ENCODE data around the gene NT5DC1.
A peak's percentile ranks its signal among the peaks of the same experiment; 100 is the strongest.

The NT5DC1 gene

DNA sequence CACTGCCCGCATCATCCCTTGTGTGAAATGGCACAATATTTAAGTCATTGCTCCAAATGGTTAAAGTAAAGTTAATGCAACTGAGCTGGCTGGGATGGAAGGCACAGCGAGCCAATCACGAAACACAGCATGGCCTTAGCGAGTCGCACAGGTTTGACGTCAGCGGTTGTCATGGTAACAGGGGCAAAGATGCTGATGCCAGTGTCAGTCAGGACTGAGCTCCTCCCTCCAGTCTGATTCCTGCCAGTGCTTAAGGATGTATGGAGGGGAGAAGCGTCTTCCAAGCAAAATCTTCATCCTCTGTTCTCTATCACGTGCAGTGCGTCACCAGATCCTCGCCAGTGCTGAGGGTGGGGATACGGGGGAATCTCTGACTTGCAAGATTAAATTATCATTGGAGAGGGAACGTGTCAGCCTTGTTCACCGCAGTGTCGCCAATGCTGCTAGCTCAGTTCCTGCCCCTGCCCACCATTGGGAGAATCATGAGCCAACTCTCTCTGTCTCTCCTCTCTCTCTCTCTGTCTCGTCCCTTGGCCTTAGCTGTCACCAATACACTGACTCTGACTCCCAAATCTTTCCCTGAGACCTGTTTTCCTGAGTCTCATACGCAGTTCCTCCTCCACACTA, 128.7 kb downstream of the NT5DC1 start:
- no peak for DNase-seq (ENCODE audit: extremely low read depth in 1 of 2, low read depth in 1 of 2)

DNA sequence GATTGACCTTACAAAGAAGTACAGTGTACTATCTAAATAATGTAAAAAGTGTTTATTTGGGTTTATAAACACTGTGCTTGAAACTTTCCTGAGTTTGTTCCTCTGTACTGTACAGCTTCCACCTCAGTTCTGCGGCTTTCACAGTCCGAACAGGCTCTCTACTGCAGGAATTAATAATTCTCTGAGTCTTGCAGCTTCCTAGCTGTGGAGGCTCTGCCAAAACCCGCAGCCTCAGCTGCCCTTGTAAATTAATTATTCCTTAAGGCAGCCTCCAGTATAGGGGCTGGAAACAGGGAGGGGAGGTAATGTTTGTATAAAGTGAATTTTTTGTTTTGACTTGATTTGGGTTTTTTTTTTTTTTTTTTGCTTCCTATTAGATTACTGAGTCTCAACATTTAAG, 134.0 kb downstream of the NT5DC1 start:
- no peak for DNase-seq (ENCODE audit: extremely low read depth in 1 of 2, low read depth in 1 of 2)

DNA sequence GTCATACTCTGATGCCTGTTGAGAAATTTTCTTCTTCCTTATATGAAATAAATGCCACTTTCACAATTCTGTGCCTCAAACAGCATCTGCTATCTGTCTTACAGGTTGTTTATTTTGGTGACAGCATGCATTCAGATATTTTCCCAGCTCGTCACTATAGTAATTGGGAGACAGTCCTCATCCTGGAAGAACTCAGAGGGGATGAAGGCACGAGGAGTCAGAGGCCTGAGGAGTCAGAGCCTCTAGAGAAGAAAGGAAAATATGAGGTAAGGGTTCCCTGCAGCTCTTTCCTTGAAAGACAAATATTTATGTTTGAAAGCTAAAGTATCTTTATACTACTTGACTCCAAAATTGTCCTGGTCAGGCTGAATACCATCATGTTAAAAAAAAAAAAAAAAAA, 137.4 kb downstream of the NT5DC1 start:
- no peak for DNase-seq (ENCODE audit: extremely low read depth in 1 of 2, low read depth in 1 of 2)

DNA sequence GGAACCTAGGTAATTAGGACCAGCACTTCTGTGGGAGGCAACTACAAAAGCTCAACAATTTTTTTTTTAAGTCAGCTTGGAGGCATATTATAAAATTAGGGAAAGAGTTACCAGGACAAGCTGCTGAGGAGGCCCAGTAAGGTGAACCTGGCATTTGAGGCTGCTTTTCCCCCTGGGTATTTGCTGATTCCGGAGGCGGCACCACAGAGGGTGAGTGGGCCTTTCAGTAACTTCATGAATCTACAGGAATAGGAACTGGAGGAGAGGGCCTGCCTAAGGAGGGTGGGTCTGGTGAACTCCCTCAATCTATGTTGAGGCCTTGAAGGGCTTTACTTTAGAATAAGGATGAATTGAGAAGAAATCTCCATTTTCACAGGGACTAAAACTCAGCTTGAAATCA, 138.6 kb downstream of the NT5DC1 start:
- no peak for DNase-seq (ENCODE audit: extremely low read depth in 1 of 2, low read depth in 1 of 2)

DNA sequence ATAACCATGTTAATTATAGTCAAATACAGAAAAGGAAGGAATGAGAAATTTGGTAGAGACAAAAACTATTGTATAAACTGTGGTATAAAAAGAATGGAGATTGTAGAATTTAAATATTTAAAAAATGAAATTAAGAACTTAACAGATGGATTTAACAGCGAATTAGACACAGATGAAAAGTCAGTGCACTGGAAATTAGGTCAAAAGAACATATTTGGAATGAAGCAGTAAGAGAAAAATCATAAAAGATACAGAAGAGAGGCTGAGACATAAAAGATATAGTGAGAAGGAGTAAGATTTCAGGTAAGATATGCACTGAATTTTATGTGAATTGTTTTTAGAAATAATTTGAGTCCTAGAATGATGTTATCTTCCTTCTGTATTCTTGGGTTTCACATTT, 139.2 kb downstream of the NT5DC1 start:
- no peak for DNase-seq (ENCODE audit: extremely low read depth in 1 of 2, low read depth in 1 of 2)

DNA sequence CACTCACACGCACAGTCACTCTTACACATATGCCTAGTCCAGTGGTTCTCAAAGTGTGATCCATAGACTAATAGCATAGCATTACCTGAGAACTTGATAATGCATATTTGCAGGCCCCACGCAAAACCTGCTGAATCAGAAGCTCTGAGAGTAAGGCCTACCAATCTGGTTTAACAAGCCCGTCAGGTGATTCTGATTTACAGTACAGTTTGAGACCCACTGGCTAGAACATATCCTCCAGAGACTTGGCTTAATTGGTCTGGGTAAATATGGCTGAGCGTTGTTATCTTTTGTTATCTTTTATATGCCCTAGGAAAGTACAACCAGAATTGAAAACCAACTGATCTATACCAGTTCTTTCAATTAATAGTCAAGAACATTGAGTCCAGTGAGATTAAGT, 143.6 kb downstream of the NT5DC1 start:
- DNase-seq (ENCODE audit: extremely low read depth in 1 of 2, low read depth in 1 of 2), result no peak

DNA sequence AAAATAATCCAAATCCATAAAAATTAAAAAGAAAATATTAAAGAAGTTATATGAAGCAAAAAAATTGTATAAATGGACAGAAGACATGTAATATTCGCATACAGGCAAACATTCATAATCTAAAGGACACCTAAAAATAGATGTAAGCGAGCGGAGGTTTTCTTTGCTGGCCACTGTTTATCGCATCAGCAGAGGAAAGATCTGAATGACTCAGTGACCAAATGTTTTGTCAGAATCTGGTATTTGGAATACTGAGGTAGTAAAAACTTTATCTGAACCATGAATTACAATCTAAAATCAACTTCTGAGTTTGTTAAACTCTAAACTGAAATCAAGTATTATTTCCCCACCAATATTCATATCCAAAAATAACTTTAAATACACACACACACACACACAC, 145.4 kb downstream of the NT5DC1 start:
- DNase-seq (ENCODE audit: extremely low read depth in 1 of 2, low read depth in 1 of 2), result no peak

DNA sequence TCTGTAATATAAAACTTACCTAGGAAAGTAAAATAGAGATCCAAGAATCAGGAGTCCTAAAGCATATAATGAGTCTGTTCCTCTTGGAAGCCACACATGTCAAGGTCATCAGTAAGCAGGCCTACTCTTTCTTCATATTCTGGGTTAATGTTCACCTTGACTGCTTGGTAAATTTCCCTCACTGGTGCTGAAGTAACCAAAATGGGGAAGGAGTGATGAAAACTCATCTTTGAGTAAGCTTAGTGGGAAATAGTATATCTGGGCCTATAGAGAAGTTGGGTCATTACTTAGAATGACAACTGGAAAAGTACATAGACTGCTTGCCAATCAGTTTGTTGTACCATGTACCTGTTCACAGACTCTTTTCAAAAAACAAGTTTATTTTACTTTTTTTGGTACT, 146.6 kb downstream of the NT5DC1 start:
- no peak for DNase-seq (ENCODE audit: extremely low read depth in 1 of 2, low read depth in 1 of 2)

DNA sequence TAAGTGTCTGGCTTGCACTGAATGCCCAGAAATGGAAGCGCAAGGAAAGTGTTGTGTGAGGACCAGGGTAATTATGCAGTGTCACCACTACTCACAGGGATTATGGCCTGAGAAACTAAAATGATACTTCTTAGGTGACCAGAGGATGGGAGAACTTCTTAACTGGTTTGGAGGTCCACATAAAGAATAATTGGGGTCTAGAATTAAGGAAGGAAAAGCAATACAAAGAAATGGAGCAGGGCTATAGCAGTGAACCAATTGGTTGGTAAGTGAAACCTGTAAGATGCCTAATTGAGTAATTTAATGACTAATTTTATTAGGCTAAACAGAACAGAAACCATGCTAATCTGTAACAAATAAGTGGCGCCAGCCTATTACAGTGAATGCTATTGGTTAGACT, 147.9 kb downstream of the NT5DC1 start:
- DNase-seq (ENCODE audit: extremely low read depth in 1 of 2, low read depth in 1 of 2), result no peak

DNA sequence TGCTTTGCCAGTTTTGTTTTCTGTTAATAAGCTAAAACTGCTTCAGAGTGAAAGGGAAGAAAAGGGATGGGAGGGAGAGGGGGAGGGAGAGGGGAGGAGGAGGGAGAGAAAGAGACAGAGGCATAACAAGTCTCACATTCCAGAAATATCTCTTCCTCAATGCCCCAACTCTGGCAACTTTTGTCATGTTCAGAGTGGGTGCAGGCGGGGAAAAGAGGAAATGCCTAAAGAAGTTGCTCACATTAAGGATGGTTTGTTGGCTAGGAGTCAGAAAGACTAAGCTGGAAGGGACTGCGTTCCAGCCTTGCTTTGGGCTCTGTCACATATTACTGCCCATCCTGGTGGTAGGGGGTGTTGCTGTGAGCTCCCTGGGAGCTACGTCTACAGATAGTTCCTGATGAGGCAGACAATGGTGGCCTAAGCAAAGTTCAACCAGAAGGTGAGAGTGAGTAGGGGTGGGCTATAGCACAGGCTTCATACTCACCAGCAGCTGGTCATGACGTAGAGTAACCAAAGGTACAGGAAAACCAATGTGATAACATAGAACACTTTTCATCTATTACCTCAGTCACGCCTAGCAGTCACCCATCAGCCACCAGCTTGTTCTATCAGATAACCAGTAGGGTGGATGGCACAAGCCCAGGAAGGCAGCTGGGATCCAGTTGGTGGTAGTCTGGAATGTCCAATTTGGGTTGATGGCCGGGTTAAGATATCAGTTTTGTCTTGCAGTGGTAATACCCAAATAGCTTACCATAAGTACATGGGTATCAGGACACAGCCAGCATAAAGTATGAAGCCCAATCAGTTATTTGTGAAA, 151.1 kb downstream of the NT5DC1 start:
- DNase-seq (ENCODE audit: extremely low read depth in 1 of 2, low read depth in 1 of 2), result no peak

DNA sequence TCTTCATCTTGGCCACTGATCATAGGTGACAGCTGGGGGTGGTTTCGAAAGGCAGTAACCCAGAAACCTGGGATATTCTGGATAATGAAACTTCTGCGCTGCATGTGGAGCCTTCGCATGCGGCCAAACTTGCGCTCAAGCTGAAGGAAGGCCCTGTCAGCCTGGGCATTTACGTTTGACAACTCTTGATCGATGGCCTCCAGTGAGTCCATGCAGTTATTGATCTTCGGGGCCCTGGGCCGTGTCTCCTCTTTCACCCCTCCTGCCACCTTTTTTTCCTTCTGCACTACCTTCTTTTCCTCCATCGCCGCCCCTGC, 152.5 kb downstream of the NT5DC1 start:
- DNase-seq (ENCODE audit: extremely low read depth in 1 of 2, low read depth in 1 of 2), result no peak

DNA sequence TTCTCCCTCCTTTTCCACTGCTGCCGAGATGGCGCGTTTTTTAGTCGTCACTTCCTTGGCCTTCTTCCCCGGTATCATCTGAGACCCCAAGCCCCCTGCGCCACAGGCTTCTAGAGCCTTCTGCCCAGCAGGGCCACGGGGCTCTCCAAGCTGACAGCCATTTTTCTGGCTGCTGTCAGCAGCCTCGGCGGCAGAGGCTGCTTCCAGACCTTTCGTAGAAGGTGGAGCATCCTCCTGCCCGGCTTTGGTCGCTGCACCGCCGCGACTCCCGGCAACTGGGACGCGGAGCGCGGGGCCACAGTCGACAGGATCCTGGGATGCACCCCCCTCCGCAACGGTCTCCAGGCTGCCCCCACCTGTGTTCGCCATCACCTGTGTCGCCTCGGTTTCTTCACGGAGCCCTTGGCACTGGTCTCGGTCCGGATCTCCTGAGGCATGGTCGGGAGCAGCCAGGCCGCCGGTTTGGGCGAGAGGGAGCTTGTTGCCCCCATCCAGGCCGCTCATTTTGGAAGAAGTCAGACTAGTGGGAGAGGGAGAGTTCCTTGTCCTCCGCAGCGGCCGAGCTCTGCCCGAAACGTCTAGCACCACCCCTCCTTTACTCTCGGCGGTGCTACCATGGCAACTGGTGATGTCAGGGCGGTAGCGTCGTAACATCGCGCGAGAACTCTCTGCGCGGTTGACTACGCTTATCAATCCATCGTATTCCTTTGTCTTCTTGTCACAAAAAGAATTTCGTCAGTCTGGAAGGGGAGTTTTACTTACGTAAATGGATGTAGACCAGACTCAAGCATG, 153.0 kb downstream of the NT5DC1 start, which contains the start of gene TSPYL4:
Gene TSPYL4 (minus strand): TSS at position 571 of the 792 bp plus-strand sequence. CDS start 67 bp downstream, at position 504.
- DNase-seq (ENCODE audit: extremely low read depth in 1 of 2, low read depth in 1 of 2), result peak; percentile 69 to 77

DNA sequence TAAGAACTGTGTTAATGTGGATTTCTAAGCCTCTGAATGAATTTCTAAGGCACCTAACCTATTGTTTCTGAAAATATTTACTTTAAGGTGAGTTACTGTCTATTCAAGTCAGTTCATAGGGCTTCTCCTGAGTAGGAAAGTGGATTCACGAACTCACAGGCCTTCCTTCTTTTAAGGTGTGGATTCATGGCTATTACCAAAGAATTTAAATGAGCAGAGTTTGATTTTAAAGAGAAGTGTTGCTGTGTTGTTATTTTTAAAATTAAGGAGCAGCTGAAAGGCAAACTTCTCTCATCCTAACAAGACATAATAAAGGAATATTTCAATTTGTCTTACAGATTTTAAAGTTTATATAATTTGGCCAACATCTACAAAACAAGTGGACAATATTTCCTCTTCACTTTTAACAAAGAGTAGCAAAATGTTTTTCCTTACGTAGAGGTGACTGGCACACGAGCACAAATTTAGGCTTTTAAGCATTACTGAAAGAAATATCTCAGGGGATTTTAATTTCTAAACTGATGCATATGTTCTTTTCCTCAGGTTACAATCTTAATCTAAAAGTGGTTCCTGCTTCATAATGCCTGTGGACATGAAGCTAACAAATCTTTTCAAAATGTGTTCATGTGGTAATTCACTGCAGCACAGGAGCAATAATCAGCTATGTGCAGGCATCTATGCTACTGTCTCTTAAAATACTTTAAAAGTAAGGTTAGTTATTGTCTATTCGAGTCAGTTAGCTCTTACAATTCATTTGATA, 153.8 kb downstream of the NT5DC1 start:
- no peak for DNase-seq (ENCODE audit: extremely low read depth in 1 of 2, low read depth in 1 of 2)

DNA sequence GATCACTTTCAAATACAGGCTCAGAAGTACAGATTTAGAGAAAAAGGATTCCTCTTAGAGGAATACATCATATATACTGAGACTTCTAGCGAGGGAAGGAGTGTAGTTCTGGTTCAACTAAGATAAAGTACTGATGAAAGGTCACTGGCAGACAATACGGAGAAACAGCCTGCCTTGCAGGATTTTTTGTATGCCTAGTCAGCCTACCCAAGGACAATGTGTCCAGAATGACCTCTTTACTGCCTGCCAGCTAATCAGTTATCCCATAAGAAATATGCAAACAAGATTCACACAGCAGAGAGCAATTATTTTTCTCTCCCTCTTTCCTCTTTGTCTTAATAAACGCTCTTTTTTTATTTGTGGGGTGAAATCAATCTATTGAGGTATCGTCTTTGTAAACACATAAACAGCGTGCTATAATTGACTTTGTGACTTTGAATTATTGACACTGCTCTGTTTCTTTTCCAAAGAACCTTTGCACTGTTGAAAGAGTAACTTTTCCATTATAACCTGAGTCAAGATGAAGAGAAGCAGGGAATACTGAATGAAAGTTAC, 154.7 kb downstream of the NT5DC1 start:
- DNase-seq (ENCODE audit: extremely low read depth in 1 of 2, low read depth in 1 of 2), result no peak

DNA sequence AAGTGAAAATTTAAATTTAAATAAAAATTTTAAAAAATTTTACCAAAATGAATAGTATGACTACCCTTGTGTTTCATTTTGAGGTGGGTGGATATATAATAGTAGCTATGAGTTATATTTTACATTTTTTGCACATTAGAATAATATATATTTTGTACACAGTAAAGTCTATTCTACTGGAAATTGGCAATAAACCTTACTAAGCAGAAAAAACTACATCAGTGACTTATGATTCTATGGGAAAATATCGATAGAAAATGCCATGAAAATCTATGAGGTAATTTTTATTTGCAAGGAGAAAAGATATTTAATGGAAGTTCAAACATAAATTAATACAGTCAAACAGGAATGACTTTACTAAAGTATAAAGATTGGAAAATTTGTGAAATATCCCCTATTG, 156.0 kb downstream of the NT5DC1 start:
- DNase-seq (ENCODE audit: extremely low read depth in 1 of 2, low read depth in 1 of 2), result no peak

DNA sequence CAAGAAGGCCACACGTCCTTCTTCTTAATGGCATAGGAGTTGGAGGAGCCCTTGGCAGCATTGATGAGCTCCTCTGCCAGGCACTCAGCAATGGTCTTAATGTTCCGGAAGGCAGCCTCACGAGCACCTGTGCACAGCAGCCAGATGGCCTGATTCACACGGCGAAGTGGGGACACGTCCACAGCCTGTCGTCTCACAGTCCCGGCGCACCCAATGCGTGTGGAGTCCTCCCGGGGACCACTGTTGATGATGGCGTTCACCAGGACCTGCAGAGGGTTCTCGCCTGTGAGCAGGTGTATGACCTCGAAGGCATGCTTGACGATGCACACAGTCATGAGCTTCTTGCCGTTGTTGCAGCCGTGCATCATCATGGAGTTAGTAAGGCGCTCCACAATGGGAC, 157.9 kb downstream of the NT5DC1 start:
- no peak for DNase-seq (ENCODE audit: extremely low read depth in 1 of 2, low read depth in 1 of 2)

DNA sequence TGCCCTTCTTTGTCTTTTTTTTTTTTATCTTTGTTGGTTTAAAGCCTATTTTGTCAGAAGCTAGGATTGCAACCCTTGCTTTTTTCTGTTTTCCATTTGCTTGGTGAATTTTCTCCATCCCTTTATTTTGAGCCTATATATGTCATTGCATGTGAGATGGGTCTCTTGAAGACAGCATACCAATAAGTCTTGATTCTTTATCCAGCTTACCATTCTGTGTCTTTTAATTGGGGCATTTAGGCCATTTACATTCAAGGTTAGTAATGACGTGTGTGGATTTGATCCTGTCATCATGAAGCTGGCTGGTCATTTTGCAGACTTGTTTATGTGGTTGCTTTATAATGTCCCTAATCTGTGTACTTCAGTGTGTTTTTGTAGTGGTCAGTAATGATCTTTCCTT, 162.7 kb downstream of the NT5DC1 start:
- no peak for DNase-seq (ENCODE audit: extremely low read depth in 1 of 2, low read depth in 1 of 2)

DNA sequence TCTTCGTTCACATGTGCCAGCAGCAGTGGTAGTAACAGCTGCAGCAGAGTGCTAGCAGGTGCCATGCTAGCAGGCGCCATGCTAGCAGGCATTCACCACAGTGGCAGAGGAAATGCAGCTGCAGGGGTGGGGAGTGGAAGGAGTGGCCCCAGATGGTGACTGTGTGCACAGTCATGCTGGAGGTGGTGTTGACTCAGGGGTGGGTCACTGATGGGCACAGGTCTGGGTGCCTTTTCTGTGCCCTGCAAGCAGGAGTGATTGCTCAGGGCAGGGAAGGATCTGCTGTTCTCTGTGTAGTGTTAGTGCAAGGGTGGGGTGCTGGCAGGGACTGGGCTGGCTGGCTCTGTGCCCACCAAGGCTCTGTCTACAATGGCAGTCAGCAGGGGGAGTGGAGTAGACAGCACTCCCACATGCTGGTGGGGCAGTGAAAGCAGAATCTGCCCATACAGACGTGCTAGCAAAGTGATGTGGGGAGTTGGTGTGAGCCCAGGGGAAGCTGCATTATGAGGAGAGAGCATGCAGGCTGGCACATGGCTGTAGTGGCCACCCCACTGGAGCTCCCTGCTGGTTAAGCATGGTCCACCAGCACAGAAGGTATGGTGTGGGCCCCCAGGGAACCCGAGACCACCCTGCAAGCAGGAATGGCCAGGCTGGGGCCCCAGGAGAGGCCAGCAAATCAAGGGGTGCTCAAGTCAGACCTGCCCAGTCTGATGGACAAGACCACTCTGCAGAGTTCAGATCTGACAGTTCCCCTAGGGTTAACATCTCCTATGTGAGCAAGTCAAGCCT, 164.6 kb downstream of the NT5DC1 start:
- DNase-seq (ENCODE audit: extremely low read depth in 1 of 2, low read depth in 1 of 2), result peak in 1 of 2 donors; percentile 22

DNA sequence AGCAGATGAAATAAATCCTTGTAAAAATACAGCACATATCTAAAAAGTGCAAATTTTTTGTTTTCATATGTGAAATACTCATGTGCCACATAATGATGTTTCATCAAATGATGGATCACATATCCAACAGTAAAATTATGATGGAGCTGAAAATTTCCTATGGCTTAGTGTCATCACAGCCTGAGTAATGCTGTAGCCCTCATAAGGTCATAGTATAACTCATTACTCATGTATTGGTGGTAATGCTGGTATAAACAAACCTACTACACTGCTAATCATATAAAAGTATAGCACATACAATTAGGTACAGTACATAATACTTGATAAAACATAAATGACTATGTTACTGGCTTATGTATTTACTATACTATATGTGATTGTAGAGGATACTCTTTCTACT, 166.2 kb downstream of the NT5DC1 start:
- DNase-seq (ENCODE audit: extremely low read depth in 1 of 2, low read depth in 1 of 2), result no peak
